Measurements from ENCODE around the gene INTS6.
A peak's percentile ranks its signal among the peaks of the same experiment; 100 is the strongest.

Gene INTS6

DNA sequence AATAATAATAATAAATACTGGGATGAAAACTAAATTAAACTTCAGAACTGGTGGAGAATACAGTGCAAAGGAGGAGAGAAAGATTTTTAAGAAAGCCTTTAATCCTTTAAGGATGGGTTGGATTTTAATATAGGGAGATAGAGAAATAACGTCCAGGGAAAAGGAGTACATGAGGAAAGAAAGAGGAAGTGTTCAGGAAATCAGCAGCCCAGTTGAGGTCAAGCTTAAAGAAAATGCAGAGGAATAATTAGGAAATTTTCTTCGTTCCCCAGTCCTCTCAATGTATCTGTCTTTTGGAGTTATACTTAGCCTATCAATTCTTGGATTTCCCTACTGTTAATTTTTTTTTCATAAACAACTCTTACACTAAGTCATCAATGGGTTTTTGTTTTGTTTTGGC is 47.7 kb downstream of the INTS6 start:
- Mint-ChIP-seq H3K9me3 (no peaks in the 10 kb centered on the region), H3K4me1 (peaks cover 25% of the 10 kb centered on the region), H3K36me3 (peaks cover 26% of the 10 kb centered on the region), H3K27me3 (no peaks in the 10 kb centered on the region), H3K4me3 (no peak overlapping the region), H3K27ac (no peak overlapping the region)
- DNase-seq (ENCODE audit: low spot score in 2 of 2) (no peak), ATAC-seq (ENCODE audit: low read depth) (no peak)

- DNase-seq (ENCODE audit: low spot score in 2 of 2), result no peak
- no peak overlapping the region for H3K4me3 Mint-ChIP-seq
- H3K36me3 Mint-ChIP-seq, result peaks cover 13% of the 10 kb centered on the region
- peak overlapping the region; percentile 14 for H3K27ac Mint-ChIP-seq
- no peaks in the 10 kb centered on the region for H3K27me3 Mint-ChIP-seq
- no peak for ATAC-seq (ENCODE audit: low read depth)
- H3K4me1 Mint-ChIP-seq, result peaks cover 22% of the 10 kb centered on the region
- no peaks in the 10 kb centered on the region for H3K9me3 Mint-ChIP-seq
These were observed 55.4 kb downstream of the INTS6 start for GRCh38 chr13:51397262-51397941.

DNA sequence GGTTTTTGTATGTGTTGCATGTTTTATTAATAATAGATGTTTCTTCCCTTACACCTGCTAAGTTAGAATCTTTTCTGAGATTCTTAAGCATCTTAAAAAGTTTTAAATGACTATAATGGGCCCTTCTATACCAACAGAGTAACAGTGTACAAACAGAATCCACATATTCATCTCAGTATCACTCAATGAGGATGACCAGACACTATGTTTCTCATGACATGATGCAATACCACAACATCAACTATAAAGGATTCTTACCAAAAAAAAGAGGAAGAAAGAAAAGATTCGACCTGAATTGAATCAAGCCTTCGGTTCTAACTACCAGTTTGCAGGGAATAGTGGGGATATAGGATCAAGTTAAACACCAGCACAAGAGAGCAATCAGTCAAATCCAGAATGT is 56.5 kb downstream of the INTS6 start:
- peak; percentile 45 for ATAC-seq (ENCODE audit: low read depth)
- H3K4me3 Mint-ChIP-seq, result no peak overlapping the region
- H3K9me3 Mint-ChIP-seq, result no peaks in the 10 kb centered on the region
- peaks cover 21% of the 10 kb centered on the region for H3K4me1 Mint-ChIP-seq
- no peak for DNase-seq (ENCODE audit: low spot score in 2 of 2)
- H3K27me3 Mint-ChIP-seq, result no peaks in the 10 kb centered on the region
- peaks cover 14% of the 10 kb centered on the region for H3K36me3 Mint-ChIP-seq
- peak overlapping the region; percentile 46 for H3K27ac Mint-ChIP-seq

- no peak for ATAC-seq (ENCODE audit: low read depth)
- H3K4me3 Mint-ChIP-seq, result no peak overlapping the region
- no peaks in the 10 kb centered on the region for H3K9me3 Mint-ChIP-seq
- H3K36me3 Mint-ChIP-seq, result peaks cover 11% of the 10 kb centered on the region
- DNase-seq (ENCODE audit: low spot score in 2 of 2), result no peak
- peaks cover 19% of the 10 kb centered on the region for H3K4me1 Mint-ChIP-seq
- H3K27me3 Mint-ChIP-seq, result no peaks in the 10 kb centered on the region
- H3K27ac Mint-ChIP-seq, result no peak overlapping the region
These were observed 58.1 kb downstream of the INTS6 start for GRCh38 chr13:51394724-51395123.

GRCh38 chr13:51385114-51385513 is 67.7 kb downstream of the INTS6 start:
- H3K4me3 Mint-ChIP-seq, result no peak overlapping the region
- DNase-seq (ENCODE audit: low spot score in 2 of 2), result no peak
- no peaks in the 10 kb centered on the region for H3K9me3 Mint-ChIP-seq
- H3K27me3 Mint-ChIP-seq, result no peaks in the 10 kb centered on the region
- no peak for ATAC-seq (ENCODE audit: low read depth)
- H3K36me3 Mint-ChIP-seq, result peaks cover 14% of the 10 kb centered on the region
- no peak overlapping the region for H3K27ac Mint-ChIP-seq
- H3K4me1 Mint-ChIP-seq, result peaks cover 4% of the 10 kb centered on the region

DNA sequence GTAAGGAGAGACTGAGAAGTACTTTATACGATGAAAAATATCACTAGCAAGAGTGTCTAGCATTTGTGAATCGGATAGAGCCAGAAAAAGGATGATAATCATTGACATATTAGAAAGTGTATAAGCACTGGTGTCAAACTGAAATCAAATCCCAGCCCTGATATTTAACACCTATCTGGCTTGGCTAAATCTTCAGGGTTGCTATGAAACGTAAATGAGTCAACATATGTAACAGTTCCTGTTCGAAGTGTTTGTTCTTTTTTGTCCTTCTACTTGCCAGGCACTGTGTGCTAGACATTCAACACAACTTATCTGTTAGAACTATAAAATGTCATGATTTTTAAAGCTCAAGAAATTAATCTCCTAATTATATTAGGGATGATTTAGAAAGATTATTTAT is 72.6 kb downstream of the INTS6 start:
- no peaks in the 10 kb centered on the region for H3K27me3 Mint-ChIP-seq
- H3K4me1 Mint-ChIP-seq, result no peaks in the 10 kb centered on the region
- no peaks in the 10 kb centered on the region for H3K9me3 Mint-ChIP-seq
- ATAC-seq (ENCODE audit: low read depth) (no peak), DNase-seq (ENCODE audit: low spot score in 2 of 2) (no peak)
- H3K4me3 Mint-ChIP-seq, result no peak overlapping the region
- H3K27ac Mint-ChIP-seq, result no peak overlapping the region
- H3K36me3 Mint-ChIP-seq, result peaks cover 26% of the 10 kb centered on the region

DNA sequence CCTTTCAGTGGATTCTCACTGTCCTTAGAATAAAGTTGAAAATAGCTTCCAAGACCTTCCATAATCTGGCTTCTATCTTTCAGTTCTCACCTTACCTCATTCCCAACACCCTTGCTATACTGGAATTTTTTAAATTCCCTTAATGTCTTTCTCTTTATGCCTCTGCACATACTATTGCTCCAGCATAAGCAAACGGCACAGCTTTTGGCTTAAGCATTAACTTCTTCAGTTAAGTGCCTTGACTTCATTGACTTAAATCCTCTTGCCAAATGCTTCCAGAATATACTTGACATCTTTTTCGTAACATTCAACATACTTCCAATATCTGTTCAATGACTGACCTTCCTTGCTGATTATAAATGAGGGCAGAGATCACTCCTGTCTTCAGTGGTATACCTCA is 79.4 kb downstream of the INTS6 start:
- DNase-seq (ENCODE audit: low spot score in 2 of 2), result no peak
- Mint-ChIP-seq H3K27ac (no peak overlapping the region), H3K36me3 (peaks cover 30% of the 10 kb centered on the region), H3K4me3 (no peak overlapping the region), H3K27me3 (no peaks in the 10 kb centered on the region), H3K4me1 (no peaks in the 10 kb centered on the region), H3K9me3 (no peaks in the 10 kb centered on the region)
- ATAC-seq (ENCODE audit: low read depth), result no peak

DNA sequence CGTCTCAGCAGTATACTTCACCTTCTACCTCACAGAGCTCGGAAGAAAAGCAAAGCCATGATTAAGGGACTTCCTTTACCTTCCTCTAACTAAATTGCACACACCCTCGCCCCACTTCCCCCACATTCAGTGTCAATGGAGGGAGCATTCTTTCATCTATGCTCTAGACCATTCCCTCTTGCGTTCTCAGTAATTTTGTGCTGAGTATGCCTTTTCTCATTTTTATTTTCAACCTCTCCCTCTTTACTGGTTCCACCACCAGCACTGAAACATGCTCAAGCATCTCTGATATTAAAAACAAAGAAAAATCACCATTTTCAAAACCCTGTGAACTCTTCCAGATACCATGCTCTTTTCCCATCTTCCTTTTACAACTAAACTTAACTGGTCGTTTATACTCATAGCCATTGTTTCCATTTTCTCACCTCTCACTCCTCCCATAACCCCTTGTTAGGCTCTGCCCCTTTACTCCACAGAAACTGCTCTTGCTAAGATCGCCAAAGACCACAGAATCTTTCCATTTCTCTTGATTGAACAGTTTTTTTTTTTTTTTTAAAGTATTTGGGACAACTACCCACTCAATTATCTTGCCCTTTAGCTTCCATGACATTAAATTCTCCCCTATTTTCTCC is 81.0 kb downstream of the INTS6 start:
- Mint-ChIP-seq H3K9me3 (no peaks in the 10 kb centered on the region), H3K4me1 (no peaks in the 10 kb centered on the region), H3K36me3 (peaks cover 24% of the 10 kb centered on the region), H3K4me3 (no peak overlapping the region), H3K27me3 (no peaks in the 10 kb centered on the region), H3K27ac (no peak overlapping the region)
- DNase-seq (ENCODE audit: low spot score in 2 of 2) (no peak), ATAC-seq (ENCODE audit: low read depth) (no peak)

DNA sequence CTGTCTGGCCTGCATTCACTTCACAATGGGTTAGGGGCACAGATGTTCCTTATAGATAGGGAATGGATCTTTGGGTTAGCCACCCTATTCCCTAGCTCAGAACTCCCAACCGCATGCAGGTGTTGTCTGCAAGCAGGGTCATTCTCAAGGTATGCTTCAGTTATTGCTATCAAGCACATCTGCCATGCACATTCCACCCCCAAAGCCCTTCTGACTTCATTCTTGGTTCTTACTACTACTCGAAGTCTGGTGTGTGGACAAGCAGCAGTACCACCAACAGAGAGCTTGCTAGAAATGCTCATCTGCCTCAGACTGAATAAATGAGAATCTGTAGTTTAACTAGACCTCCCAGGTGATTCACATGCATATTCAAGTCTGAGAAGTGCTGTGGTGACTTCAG is 82.0 kb downstream of the INTS6 start:
- Mint-ChIP-seq H3K9me3 (no peaks in the 10 kb centered on the region), H3K4me1 (no peaks in the 10 kb centered on the region), H3K36me3 (peaks cover 22% of the 10 kb centered on the region), H3K27ac (no peak overlapping the region), H3K27me3 (no peaks in the 10 kb centered on the region), H3K4me3 (no peak overlapping the region)
- ATAC-seq (ENCODE audit: low read depth) (no peak), DNase-seq (ENCODE audit: low spot score in 2 of 2) (no peak)

GRCh38 chr13:51370116-51370515 is 82.7 kb downstream of the INTS6 start:
- H3K27me3 Mint-ChIP-seq, result no peaks in the 10 kb centered on the region
- no peaks in the 10 kb centered on the region for H3K9me3 Mint-ChIP-seq
- no peaks in the 10 kb centered on the region for H3K4me1 Mint-ChIP-seq
- H3K27ac Mint-ChIP-seq, result no peak overlapping the region
- DNase-seq (ENCODE audit: low spot score in 2 of 2) (no peak), ATAC-seq (ENCODE audit: low read depth) (no peak)
- H3K36me3 Mint-ChIP-seq, result peaks cover 19% of the 10 kb centered on the region
- no peak overlapping the region for H3K4me3 Mint-ChIP-seq

DNA sequence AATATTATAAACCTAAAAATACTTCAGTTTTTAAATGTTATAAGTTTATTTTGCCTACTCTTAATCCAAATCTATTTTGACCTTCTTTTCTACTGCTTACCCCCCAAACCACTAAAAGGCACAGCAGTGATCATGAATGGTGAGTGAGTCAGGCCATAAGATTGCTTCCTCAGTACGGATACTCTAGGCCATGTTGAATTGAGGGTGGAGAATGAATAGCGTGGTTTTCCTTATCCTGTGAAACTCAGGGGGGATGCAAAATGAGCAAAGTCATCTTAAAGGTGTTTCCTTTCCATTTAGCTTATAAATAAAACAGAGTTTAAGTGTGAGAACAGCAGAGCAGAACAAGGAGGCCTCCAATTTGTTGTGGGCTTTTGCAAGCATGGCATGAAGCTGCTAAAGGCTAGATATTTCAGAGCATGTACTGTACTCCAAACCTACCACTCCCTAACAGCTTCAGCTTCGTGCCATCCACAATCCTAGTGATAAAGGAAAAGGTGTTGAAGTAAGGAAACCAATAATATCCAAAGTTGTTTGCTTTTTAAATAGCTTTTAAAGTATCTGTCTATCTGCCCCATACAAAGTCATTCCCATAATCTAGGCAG is 88.3 kb downstream of the INTS6 start:
- peak overlapping the region; percentile 53 for H3K27ac Mint-ChIP-seq
- peaks cover 14% of the 10 kb centered on the region for H3K36me3 Mint-ChIP-seq
- ATAC-seq (ENCODE audit: low read depth) (no peak), DNase-seq (ENCODE audit: low spot score in 2 of 2) (no peak)
- H3K9me3 Mint-ChIP-seq, result no peaks in the 10 kb centered on the region
- H3K4me3 Mint-ChIP-seq, result no peak overlapping the region
- H3K27me3 Mint-ChIP-seq, result no peaks in the 10 kb centered on the region
- H3K4me1 Mint-ChIP-seq, result no peaks in the 10 kb centered on the region

DNA sequence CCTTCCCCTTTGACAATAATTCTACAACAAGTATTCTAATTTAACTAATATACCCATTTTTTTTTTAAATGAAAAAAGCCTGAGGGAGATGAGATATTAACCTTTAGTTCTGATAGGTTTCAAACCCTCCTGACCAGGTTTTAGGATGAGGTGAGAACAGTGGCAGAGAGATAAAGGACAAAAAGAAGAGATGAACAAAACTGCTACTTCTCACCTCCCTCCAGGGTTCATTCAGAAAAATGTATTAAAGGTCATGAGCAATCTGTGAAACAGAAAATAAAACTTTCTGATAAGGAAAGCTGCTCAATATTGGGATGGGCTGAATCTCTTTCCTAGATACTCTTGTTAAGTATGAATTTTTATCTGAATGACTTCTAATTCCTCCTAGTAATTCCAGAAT is 89.2 kb downstream of the INTS6 start:
- H3K27me3 Mint-ChIP-seq, result no peaks in the 10 kb centered on the region
- no peak overlapping the region for H3K4me3 Mint-ChIP-seq
- peaks cover 8% of the 10 kb centered on the region for H3K36me3 Mint-ChIP-seq
- H3K27ac Mint-ChIP-seq, result no peak overlapping the region
- DNase-seq (ENCODE audit: low spot score in 2 of 2), result no peak
- H3K9me3 Mint-ChIP-seq, result no peaks in the 10 kb centered on the region
- ATAC-seq (ENCODE audit: low read depth), result no peak
- H3K4me1 Mint-ChIP-seq, result no peaks in the 10 kb centered on the region

GRCh38 chr13:51361106-51361505 is 91.7 kb downstream of the INTS6 start:
- no peak for DNase-seq (ENCODE audit: low spot score in 2 of 2)
- H3K27me3 Mint-ChIP-seq, result no peaks in the 10 kb centered on the region
- no peaks in the 10 kb centered on the region for H3K9me3 Mint-ChIP-seq
- H3K4me1 Mint-ChIP-seq, result no peaks in the 10 kb centered on the region
- no peak overlapping the region for H3K4me3 Mint-ChIP-seq
- no peak for ATAC-seq (ENCODE audit: low read depth)
- no peak overlapping the region for H3K27ac Mint-ChIP-seq
- H3K36me3 Mint-ChIP-seq, result peaks cover 4% of the 10 kb centered on the region

- Mint-ChIP-seq H3K27me3 (no peaks in the 10 kb centered on the region), H3K9me3 (no peaks in the 10 kb centered on the region), H3K4me3 (no peak overlapping the region), H3K27ac (no peak overlapping the region), H3K36me3 (peaks cover 4% of the 10 kb centered on the region), H3K4me1 (no peaks in the 10 kb centered on the region)
- DNase-seq (ENCODE audit: low spot score in 2 of 2) (no peak), ATAC-seq (ENCODE audit: low read depth) (no peak)
These were observed 92.3 kb downstream of the INTS6 start for GRCh38 chr13:51360489-51360888.

- H3K27me3 Mint-ChIP-seq, result no peaks in the 10 kb centered on the region
- H3K4me3 Mint-ChIP-seq, result no peak overlapping the region
- DNase-seq (ENCODE audit: low spot score in 2 of 2) (no peak), ATAC-seq (ENCODE audit: low read depth) (no peak)
- no peaks in the 10 kb centered on the region for H3K4me1 Mint-ChIP-seq
- H3K27ac Mint-ChIP-seq, result no peak overlapping the region
- H3K36me3 Mint-ChIP-seq, result peaks cover 3% of the 10 kb centered on the region
- no peaks in the 10 kb centered on the region for H3K9me3 Mint-ChIP-seq
These were observed 93.5 kb downstream of the INTS6 start for GRCh38 chr13:51359352-51359751.

Data from memory B cell (primary cell).